Neural cell (in vitro differentiated cells): Measurements from ENCODE around the gene AKT1. TPM values are rescaled to one million over a fixed set of nuclear protein-coding genes. Genes with fewer than 3 reads are reported as not detected.

Source experiments
- H2AFZ ChIP-seq: fragments of 200-600, 300-800 bp; sonication (generic), shearing (Covaris generic); 2 replicates; pipeline ENCODE4 v1.6.0; 2014; ENCODE audit warnings: low read depth, mild to moderate bottlenecking, antibody characterized with exemption, low read length, moderate library complexity
- H3F3A ChIP-seq: fragments of 200-600 bp; shearing (Covaris generic); 2 replicates; pipeline ENCODE4 v1.6.1; 2016; ENCODE audit warnings: mild to moderate bottlenecking, moderate library complexity, mixed read lengths, antibody characterized with exemption, low read length; ENCODE audit not compliant: insufficient read depth, poor library complexity, severe bottlenecking
- H3K27ac ChIP-seq: fragments of 200-600, 300-800 bp; sonication (generic), shearing (Covaris generic); 2 replicates; pipeline ENCODE4 v1.5.1; 2014; ENCODE audit warnings: mild to moderate bottlenecking, low read length, moderate library complexity
- H3K27me3 ChIP-seq: fragments of 300-800, 200-600 bp; sonication (generic), shearing (Covaris generic); 2 replicates; pipeline ENCODE4 v1.6.0; 2014; ENCODE audit warnings: mild to moderate bottlenecking, low read depth, low read length, moderate library complexity; ENCODE audit not compliant: insufficient read depth
- H3K36me3 ChIP-seq: fragments of 300-800, 200-600 bp; sonication (generic), shearing (Covaris generic); 2 replicates; pipeline ENCODE4 v1.5.1; 2014; ENCODE audit warnings: mild to moderate bottlenecking, antibody characterized with exemption, low read length, moderate library complexity; ENCODE audit not compliant: insufficient read depth
- H3K4me2 ChIP-seq: fragments of 300-800, 200-600 bp; sonication (generic), shearing (Covaris generic); 2 replicates; pipeline ENCODE4 v1.6.0; 2014; ENCODE audit warnings: mild to moderate bottlenecking, low read length
- H3K4me3 ChIP-seq: fragments of 300-800, 200-600 bp; sonication (generic), shearing (Covaris generic); 2 replicates; pipeline ENCODE4 v1.5.1; 2014; ENCODE audit warnings: mild to moderate bottlenecking, low read length, moderate library complexity
- H3K79me2 ChIP-seq: fragments of 200-600 bp; shearing (Covaris generic); replicated peaks from 2 replicates; pipeline ENCODE4 v1.6.0; 2014; ENCODE audit warnings: mild to moderate bottlenecking, low read length, moderate library complexity; ENCODE audit not compliant: insufficient read depth
- H3K9ac ChIP-seq: fragments of 300-800, 200-600 bp; sonication (generic), shearing (Covaris generic); 2 replicates; pipeline ENCODE4 v1.6.1; 2016; ENCODE audit warnings: mild to moderate bottlenecking, low read length, mixed read lengths
- H3K9me2 ChIP-seq: fragments of 200-600 bp; shearing (Covaris generic); 2 replicates; pipeline ENCODE4 v1.6.1; 2016; ENCODE audit warnings: mild to moderate bottlenecking, low read length, mixed read lengths; ENCODE audit not compliant: insufficient read depth
- H3K9me3 ChIP-seq: fragments of 200-600, 300-800 bp; sonication (generic), shearing (Covaris generic); 2 replicates; pipeline ENCODE4 v1.6.1; 2016; ENCODE audit warnings: mild to moderate bottlenecking, mixed run types, low read length, moderate library complexity, mixed read lengths
- H4K20me1 ChIP-seq: fragments of 200-600 bp; shearing (Covaris generic); 2 replicates; pipeline ENCODE4 v1.6.1; 2016; ENCODE audit warnings: mild to moderate bottlenecking, mixed run types; ENCODE audit not compliant: insufficient read depth
- CTCF ChIP-seq: fragments of 450-650 bp; IDR thresholded peaks from 2 replicates; pipeline ENCODE4 v1.5.1; 2014; ENCODE audit warnings: antibody characterized with exemption, mild to moderate bottlenecking, moderate library complexity; ENCODE audit not compliant: poor library complexity, severe bottlenecking
- EP300 ChIP-seq: fragments of 450-650 bp; conservative IDR thresholded peaks from 2 replicates; pipeline ENCODE4 v1.6.1; 2014; ENCODE audit warnings: antibody characterized with exemption, mild to moderate bottlenecking, moderate library complexity; ENCODE audit not compliant: poor library complexity, severe bottlenecking
- EZH2 ChIP-seq: fragments of 200-600, 300-800 bp; shearing (Covaris generic), sonication (generic); IDR thresholded peaks from 2 replicates; pipeline ENCODE4 v1.6.1; 2014; ENCODE audit warnings: antibody characterized with exemption, low read length, borderline replicate concordance, mild to moderate bottlenecking; ENCODE audit not compliant: insufficient read depth, poor library complexity, severe bottlenecking
- MXI1 ChIP-seq: fragments of 450-650 bp; conservative IDR thresholded peaks from 2 replicates; pipeline ENCODE4 v1.6.1; 2014; ENCODE audit warnings: antibody characterized with exemption, mild to moderate bottlenecking; ENCODE audit not compliant: poor library complexity, severe bottlenecking
- POLR2AphosphoS5 ChIP-seq: IDR thresholded peaks from 2 replicates; pipeline ENCODE4 v1.6.1; 2012
- RAD21 ChIP-seq: fragments of 450-650 bp; conservative IDR thresholded peaks from 2 replicates; pipeline ENCODE4 v1.6.1; 2014; ENCODE audit warnings: antibody characterized with exemption, mild to moderate bottlenecking, moderate library complexity
- REST ChIP-seq: IDR thresholded peaks from 2 replicates; pipeline ENCODE4 v1.6.1; 2012; ENCODE audit warnings: borderline replicate concordance
- SMC3 ChIP-seq: fragments of 450-650 bp; conservative IDR thresholded peaks from 2 replicates; pipeline ENCODE4 v1.6.1; 2014; ENCODE audit warnings: antibody characterized with exemption, mild to moderate bottlenecking, moderate library complexity; ENCODE audit not compliant: poor library complexity
- TAF1 ChIP-seq: IDR thresholded peaks from 2 replicates; pipeline ENCODE4 v1.6.1; 2012; ENCODE audit warnings: low read depth
- polyA plus RNA-seq: library from polyadenylated mRNA; depleted of rRNA; stranded (reverse); fragments of >200 nt; gene quantifications from 2 replicates; pipeline ENCODE4 v1.2.3, GENCODE V29; 2014

Gene AKT1
- polyA plus RNA-seq, 1 donor from 2014 or later = 159 TPM

- no peaks in the 10 kb centered on the region for H3K9me2 ChIP-seq
- H3K27me3 ChIP-seq = no peaks in the 10 kb centered on the region
- peaks cover 11% of the 10 kb centered on the region for H3K36me3 ChIP-seq
- no peak overlapping the region for H3K9ac ChIP-seq
- no peak overlapping the region for H2AFZ ChIP-seq
- no peak overlapping the region for H3K27ac ChIP-seq
- no peak overlapping the region for H3K4me3 ChIP-seq
- H3K4me2 ChIP-seq = no peak overlapping the region
- no peak for TF ChIP-seq TAF1
- TF ChIP-seq CTCF = no peak
- TF ChIP-seq EZH2 = no peak
- no peak for TF ChIP-seq MXI1
- TF ChIP-seq SMC3 = no peak
- no peak for TF ChIP-seq RAD21
- no peak for TF ChIP-seq POLR2AphosphoS5
- TF ChIP-seq EP300 = no peak
- no peak for TF ChIP-seq REST
- H3K9me3 ChIP-seq = no peaks in the 10 kb centered on the region
- H4K20me1 ChIP-seq = no peaks in the 10 kb centered on the region
- H3K79me2 ChIP-seq = no peaks in the 10 kb centered on the region
- no peaks in the 10 kb centered on the region for H3F3A ChIP-seq
Observed at GRCh38 chr14:104775073-104775489, 20.5 kb downstream of the AKT1 start.

- no peak overlapping the region for H3K27ac ChIP-seq
- no peaks in the 10 kb centered on the region for H3K79me2 ChIP-seq
- no peak overlapping the region for H2AFZ ChIP-seq
- no peaks in the 10 kb centered on the region for H3K27me3 ChIP-seq
- H3K4me2 ChIP-seq = no peak overlapping the region
- no peaks in the 10 kb centered on the region for H3K9me3 ChIP-seq
- no peaks in the 10 kb centered on the region for H3K9me2 ChIP-seq
- no peak overlapping the region for H3K4me3 ChIP-seq
- no peak overlapping the region for H3K9ac ChIP-seq
- no peaks in the 10 kb centered on the region for H3F3A ChIP-seq
- peaks cover 11% of the 10 kb centered on the region for H3K36me3 ChIP-seq
- TF ChIP-seq REST (no peak), EP300 (no peak), EZH2 (no peak), SMC3 (no peak), POLR2AphosphoS5 (no peak), MXI1 (no peak), CTCF (no peak), TAF1 (no peak), RAD21 (no peak)
- H4K20me1 ChIP-seq = no peaks in the 10 kb centered on the region
Observed at GRCh38 chr14:104774453-104775072, 21.0 kb downstream of the AKT1 start.
